Thyroid gland (tissue), 4 donors: ENCODE data around the gene NXN.

Experiments
- POLR2A ChIP-seq, 2 donors: fragments of 450-650 bp; IDR thresholded peaks; one replicate each; pipeline ENCODE4 v1.6.1; 2017; ENCODE audit warnings: antibody characterized with exemption in 2 of 2, mild to moderate bottlenecking in 2 of 2, moderate library complexity in 1 of 2
- TF ChIP-seq, protein P1 (sequence below), 6 experiments: fragments of 200-600 bp in 3 of 6; fragments of 450-650 bp in 3 of 6; sonication (generic) in 3 of 6; IDR thresholded peaks; one replicate each; pipeline ENCODE4 v1.5.1; 2016 to 2019; ENCODE audit warnings: antibody characterized with exemption in 6 of 6, mild to moderate bottlenecking in 2 of 6, inconsistent platforms in 1 of 6, moderate library complexity in 1 of 6

GRCh38 chr17:953767-954166 lies 25.8 kb downstream of the NXN start:
- TF ChIP-seq, protein P1, sequence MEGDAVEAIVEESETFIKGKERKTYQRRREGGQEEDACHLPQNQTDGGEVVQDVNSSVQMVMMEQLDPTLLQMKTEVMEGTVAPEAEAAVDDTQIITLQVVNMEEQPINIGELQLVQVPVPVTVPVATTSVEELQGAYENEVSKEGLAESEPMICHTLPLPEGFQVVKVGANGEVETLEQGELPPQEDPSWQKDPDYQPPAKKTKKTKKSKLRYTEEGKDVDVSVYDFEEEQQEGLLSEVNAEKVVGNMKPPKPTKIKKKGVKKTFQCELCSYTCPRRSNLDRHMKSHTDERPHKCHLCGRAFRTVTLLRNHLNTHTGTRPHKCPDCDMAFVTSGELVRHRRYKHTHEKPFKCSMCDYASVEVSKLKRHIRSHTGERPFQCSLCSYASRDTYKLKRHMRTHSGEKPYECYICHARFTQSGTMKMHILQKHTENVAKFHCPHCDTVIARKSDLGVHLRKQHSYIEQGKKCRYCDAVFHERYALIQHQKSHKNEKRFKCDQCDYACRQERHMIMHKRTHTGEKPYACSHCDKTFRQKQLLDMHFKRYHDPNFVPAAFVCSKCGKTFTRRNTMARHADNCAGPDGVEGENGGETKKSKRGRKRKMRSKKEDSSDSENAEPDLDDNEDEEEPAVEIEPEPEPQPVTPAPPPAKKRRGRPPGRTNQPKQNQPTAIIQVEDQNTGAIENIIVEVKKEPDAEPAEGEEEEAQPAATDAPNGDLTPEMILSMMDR (IDR thresholded peaks at IDR 0.05), result no peak
- no peak for TF ChIP-seq POLR2A (IDR thresholded peaks at IDR 0.05)
